Hematopoietic multipotent progenitor cell treated with erythropoietin and hydrocortisone succinate and interleukin-3 and kit ligand, for 6 days (in vitro differentiated cells): ENCODE results near the gene C5AR1.

Source experiments
- DNase-seq: peaks from one replicate; pipeline ENCODE4 v3.0.0-alpha.2; 2015

The C5AR1 gene

DNA sequence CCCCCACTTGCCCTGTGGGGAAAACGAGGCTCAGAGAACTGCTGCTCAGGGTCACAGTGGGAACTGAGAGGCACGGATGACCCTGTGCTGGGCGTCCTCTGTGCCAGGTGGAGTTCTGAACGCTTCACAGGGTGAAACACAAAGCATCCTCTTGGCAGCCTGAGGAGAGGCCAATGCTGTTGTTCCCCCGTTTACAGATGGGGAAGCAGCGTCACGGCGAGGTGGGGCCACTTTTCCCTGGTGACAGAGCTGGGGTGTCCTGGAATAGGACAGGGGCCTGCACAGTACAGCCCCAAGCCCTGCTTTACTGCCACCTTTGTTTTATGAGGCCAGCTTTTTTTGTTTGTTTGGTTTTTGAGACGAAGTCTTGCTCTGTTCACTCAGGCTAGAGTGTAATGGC is 61.6 kb downstream of the C5AR1 start:
- no peak for DNase-seq
